Erythroblast (primary cell): ENCODE results near the gene NFE2L3.

Experiments used
- GATA1 ChIP-seq: IDR thresholded peaks from 2 replicates; pipeline ENCODE4 v1.6.1; 2011; ENCODE audit warnings: low read depth, mild to moderate bottlenecking, control low read depth, low read length, moderate library complexity
- POLR2A ChIP-seq: IDR thresholded peaks from 2 replicates; pipeline ENCODE4 v1.6.1; 2011; ENCODE audit warnings: mild to moderate bottlenecking, low read length

DNA sequence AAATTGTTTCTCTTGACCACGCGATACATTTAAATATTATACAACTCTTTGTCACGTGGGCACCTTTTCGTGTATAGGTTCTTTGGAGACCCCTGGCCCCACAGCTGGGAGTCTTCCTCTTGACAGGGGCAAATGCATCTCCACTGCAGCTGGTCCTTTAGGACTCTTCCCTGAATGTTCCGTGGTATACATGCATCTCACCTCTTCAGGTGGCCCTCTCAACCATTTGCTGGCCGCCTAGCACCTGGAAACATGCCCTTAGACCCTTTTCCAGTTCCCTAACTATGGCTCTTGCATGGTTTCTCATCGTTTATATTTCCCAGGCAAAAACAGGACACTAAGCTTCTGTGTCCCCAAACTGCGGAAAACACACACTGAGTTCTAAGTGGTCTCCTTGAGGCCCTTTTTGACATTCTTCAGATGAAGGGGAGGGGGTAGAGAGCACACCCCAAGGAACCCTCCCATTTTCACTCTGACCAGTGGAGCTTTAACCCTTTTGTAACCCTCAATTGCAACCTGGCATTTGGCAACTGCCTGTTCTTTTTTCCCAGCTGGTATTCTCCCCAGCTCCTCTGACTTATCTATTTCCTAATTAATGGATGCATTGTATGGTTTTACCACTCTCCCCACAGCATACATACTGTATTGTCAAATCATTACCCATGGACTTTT lies 28.0 kb downstream of the NFE2L3 start:
- TF ChIP-seq POLR2A (no peak), GATA1 (no peak)
